ENCODE measurements around the gene EFNA3. TPM values are rescaled to one million over a fixed set of nuclear protein-coding genes. Genes with fewer than 3 reads are reported as not detected.
"Not testable (repeated sequence)": the region's sequence is repeated elsewhere in the genome, so short reads cannot be mapped to it uniquely, and the experiment has no call there.

EFNA3 gene
- total RNA-seq, 1 donor from 2014 or later = 1.2 TPM

- DNase-seq (ENCODE audit: low spot score) = no peak
- intact Hi-C loops (cut with DNase I) = loop anchor here (1.0 to 2.0 kb wide), 2 partner anchors 33 to 73 kb away; partner anchors contain the start of gene EFNA1
These were observed 15.4 kb downstream of the EFNA3 start for GRCh38 chr1:155093911-155094621.

- intact Hi-C loops (cut with DNase I) = loop anchor here (1.0 to 2.0 kb wide), 2 partner anchors 32 to 73 kb away; partner anchors contain the start of gene EFNA1
- no peak for DNase-seq (ENCODE audit: low spot score)
These were observed 15.9 kb downstream of the EFNA3 start for GRCh38 chr1:155094622-155094948.

- intact Hi-C loops (cut with DNase I) = no loop called here
- DNase-seq (ENCODE audit: low spot score) = no peak
These were observed 20.7 kb downstream of the EFNA3 start for GRCh38 chr1:155099331-155099730.

GRCh38 chr1:155103325-155103724 lies 24.7 kb downstream of the EFNA3 start:
- intact Hi-C loops (cut with DNase I) = no loop called here

GRCh38 chr1:155104605-155105534 lies 26.2 kb downstream of the EFNA3 start:
- DNase-seq (ENCODE audit: low spot score) = no peak
- intact Hi-C loops (cut with DNase I) = no loop called here

More at GRCh38 chr1:155103325-155103724, 24.7 kb downstream of the EFNA3 start:
- no peak for DNase-seq (ENCODE audit: low spot score)

GRCh38 chr1:155105604-155106011 lies 27.0 kb downstream of the EFNA3 start:
- DNase-seq (ENCODE audit: low spot score) = no peak
- intact Hi-C loops (cut with DNase I) = no loop called here

- intact Hi-C loops (cut with DNase I) = no loop called here
- no peak for DNase-seq (ENCODE audit: low spot score)
These were observed 28.2 kb downstream of the EFNA3 start for GRCh38 chr1:155106862-155107261.

- no peak for DNase-seq (ENCODE audit: low spot score)
- intact Hi-C loops (cut with DNase I) = no loop called here
These were observed 28.9 kb downstream of the EFNA3 start for GRCh38 chr1:155107309-155108264.

- intact Hi-C loops (cut with DNase I) = no loop called here
These were observed 29.7 kb downstream of the EFNA3 start for GRCh38 chr1:155108296-155108695.

GRCh38 chr1:155110381-155110780 lies 31.7 kb downstream of the EFNA3 start:
- intact Hi-C loops (cut with DNase I) = no loop called here
- DNase-seq (ENCODE audit: low spot score) = no peak

More at GRCh38 chr1:155108296-155108695, 29.7 kb downstream of the EFNA3 start:
- no peak for DNase-seq (ENCODE audit: low spot score)

GRCh38 chr1:155110826-155111225 lies 32.2 kb downstream of the EFNA3 start:
- intact Hi-C loops (cut with DNase I) = no loop called here
- DNase-seq (ENCODE audit: low spot score) = no peak

GRCh38 chr1:155113450-155113980 lies 34.9 kb downstream of the EFNA3 start:
- intact Hi-C loops (cut with DNase I) = no loop called here
- no peak for DNase-seq (ENCODE audit: low spot score)

- intact Hi-C loops (cut with DNase I) = no loop called here
- no peak for DNase-seq (ENCODE audit: low spot score)
These were observed 37.6 kb downstream of the EFNA3 start for GRCh38 chr1:155116113-155116764.

- DNase-seq (ENCODE audit: low spot score) = no peak
- intact Hi-C loops (cut with DNase I) = no loop called here
These were observed 39.0 kb downstream of the EFNA3 start for GRCh38 chr1:155117610-155118009.

- intact Hi-C loops (cut with DNase I); DNase-seq (ENCODE audit: low spot score): not testable (repeated sequence)
These were observed 39.5 kb downstream of the EFNA3 start for GRCh38 chr1:155118090-155118489.

GRCh38 chr1:155120253-155120652 lies 41.6 kb downstream of the EFNA3 start:
- intact Hi-C loops (cut with DNase I) = no loop called here
- DNase-seq (ENCODE audit: low spot score) = no peak

GRCh38 chr1:155121249-155121648 lies 42.6 kb downstream of the EFNA3 start:
- intact Hi-C loops (cut with DNase I) = no loop called here
- no peak for DNase-seq (ENCODE audit: low spot score)

- intact Hi-C loops (cut with DNase I) = no loop called here
- DNase-seq (ENCODE audit: low spot score) = no peak
These were observed 43.7 kb downstream of the EFNA3 start for GRCh38 chr1:155122308-155122707.

GRCh38 chr1:155123801-155124200 lies 45.2 kb downstream of the EFNA3 start:
- intact Hi-C loops (cut with DNase I) = no loop called here
- no peak for DNase-seq (ENCODE audit: low spot score)
